ENCODE data around the gene SIRT7.

DNA sequence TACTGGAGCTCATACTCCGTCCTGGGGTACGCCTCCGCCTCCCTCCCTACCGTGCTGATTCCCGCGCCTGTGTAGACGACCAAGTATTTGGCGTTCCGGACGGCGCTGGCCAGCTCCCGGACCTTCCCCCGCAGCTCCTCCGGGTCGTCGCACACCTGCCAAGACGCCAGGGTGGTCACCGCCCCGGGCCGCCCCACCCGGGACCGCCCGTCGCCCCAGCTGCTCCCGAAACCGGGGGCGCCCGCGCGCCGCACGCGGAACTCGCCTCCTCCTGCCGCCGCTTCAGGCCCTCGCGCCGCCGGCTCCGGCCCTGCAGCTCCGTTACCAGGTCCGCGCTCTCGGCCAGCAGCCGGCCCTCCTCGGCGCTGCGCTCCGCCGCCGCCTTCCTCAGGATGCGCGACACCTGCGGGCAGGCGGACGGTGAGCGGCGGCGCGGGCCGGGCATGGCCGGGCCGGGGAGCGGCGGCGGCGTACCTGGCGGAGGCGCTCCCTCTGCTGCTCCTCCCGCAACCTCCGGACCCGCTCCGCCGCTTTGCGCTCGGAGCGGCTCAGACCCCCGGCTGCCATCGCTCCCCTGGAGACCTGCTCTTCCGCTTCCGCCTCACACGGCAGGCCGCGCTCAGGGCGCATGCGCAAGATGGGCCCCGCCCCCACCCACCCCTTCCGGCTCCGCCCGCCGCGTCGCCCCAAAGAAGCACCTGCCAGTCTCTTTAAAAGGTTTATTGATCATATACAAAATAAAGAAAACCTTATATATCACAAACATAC, at the start of gene SIRT7:
- TF ChIP-seq, protein P1, sequence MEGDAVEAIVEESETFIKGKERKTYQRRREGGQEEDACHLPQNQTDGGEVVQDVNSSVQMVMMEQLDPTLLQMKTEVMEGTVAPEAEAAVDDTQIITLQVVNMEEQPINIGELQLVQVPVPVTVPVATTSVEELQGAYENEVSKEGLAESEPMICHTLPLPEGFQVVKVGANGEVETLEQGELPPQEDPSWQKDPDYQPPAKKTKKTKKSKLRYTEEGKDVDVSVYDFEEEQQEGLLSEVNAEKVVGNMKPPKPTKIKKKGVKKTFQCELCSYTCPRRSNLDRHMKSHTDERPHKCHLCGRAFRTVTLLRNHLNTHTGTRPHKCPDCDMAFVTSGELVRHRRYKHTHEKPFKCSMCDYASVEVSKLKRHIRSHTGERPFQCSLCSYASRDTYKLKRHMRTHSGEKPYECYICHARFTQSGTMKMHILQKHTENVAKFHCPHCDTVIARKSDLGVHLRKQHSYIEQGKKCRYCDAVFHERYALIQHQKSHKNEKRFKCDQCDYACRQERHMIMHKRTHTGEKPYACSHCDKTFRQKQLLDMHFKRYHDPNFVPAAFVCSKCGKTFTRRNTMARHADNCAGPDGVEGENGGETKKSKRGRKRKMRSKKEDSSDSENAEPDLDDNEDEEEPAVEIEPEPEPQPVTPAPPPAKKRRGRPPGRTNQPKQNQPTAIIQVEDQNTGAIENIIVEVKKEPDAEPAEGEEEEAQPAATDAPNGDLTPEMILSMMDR (IDR thresholded peaks at IDR 0.05) = no peak
- no peak for TF ChIP-seq POLR2A (IDR thresholded peaks at IDR 0.05)

All from lower leg skin (tissue), 3 donors.